Calu3 (cell line): ENCODE data around the gene CELA3A. TPM values are rescaled to one million over a fixed set of nuclear protein-coding genes. Genes with fewer than 3 reads are reported as not detected.

Experiments
- BruUV-seq: library from RNA; stranded (reverse); fragments of 400-500 nt; replicated peaks from 2 replicates; lab custom pipeline; 2021; lab: Mats Ljungman, UMichigan
- CTCF ChIA-PET: fragments of 300-600 bp; sonication (Branson Sonifier 250); formaldehyde crosslinking; loops from one replicate; lab custom pipeline; 2022; ENCODE audit warnings: antibody characterized with exemption; lab: Charles Lee
- DNase-seq: peaks from one replicate; pipeline ENCODE4 v3.0.0; 2022
- H3K27ac Mint-ChIP-seq: one replicate; pipeline ENCODE4 v1.8.0; 2022; ENCODE audit warnings: mixed read lengths; ENCODE audit not compliant: unreplicated experiment
- H3K27me3 Mint-ChIP-seq: one replicate; pipeline ENCODE4 v1.8.0; 2022; ENCODE audit warnings: mixed read lengths; ENCODE audit not compliant: unreplicated experiment
- H3K36me3 Mint-ChIP-seq: one replicate; pipeline ENCODE4 v1.8.0; 2022; ENCODE audit warnings: mild to moderate bottlenecking, moderate library complexity, mixed read lengths; ENCODE audit not compliant: insufficient read depth, unreplicated experiment
- H3K4me1 Mint-ChIP-seq: one replicate; pipeline ENCODE4 v1.8.0; 2022; ENCODE audit warnings: mild to moderate bottlenecking, low read depth, mixed read lengths; ENCODE audit not compliant: unreplicated experiment
- H3K4me3 Mint-ChIP-seq: one replicate; pipeline ENCODE4 v1.8.0; 2022; ENCODE audit warnings: mild to moderate bottlenecking, low read depth, moderate library complexity, mixed read lengths; ENCODE audit not compliant: unreplicated experiment
- H3K9me3 Mint-ChIP-seq: one replicate; pipeline ENCODE4 v1.8.0; 2022; ENCODE audit warnings: low read depth, mixed read lengths; ENCODE audit not compliant: unreplicated experiment
- CTCF ChIP-seq: fragments of 200-600 bp; IDR thresholded peaks from one replicate; pipeline ENCODE4 v1.8.0; 2022; ENCODE audit warnings: antibody characterized with exemption; ENCODE audit not compliant: unreplicated experiment
- intact Hi-C: fragments of 100-400 bp; cut with micrococcal nuclease; formaldehyde crosslinking; loops from one replicate; pipeline ENCODE4 v1.10.0; 2022; ENCODE audit not compliant: unreplicated experiment
- total RNA-seq: library from RNA; stranded (reverse); gene quantifications from 2 replicates; pipeline ENCODE4 v1.2.3, GENCODE V29; 2022

The CELA3A gene
- total RNA-seq, 1 experiment from 2014 or later, result not detected

DNA sequence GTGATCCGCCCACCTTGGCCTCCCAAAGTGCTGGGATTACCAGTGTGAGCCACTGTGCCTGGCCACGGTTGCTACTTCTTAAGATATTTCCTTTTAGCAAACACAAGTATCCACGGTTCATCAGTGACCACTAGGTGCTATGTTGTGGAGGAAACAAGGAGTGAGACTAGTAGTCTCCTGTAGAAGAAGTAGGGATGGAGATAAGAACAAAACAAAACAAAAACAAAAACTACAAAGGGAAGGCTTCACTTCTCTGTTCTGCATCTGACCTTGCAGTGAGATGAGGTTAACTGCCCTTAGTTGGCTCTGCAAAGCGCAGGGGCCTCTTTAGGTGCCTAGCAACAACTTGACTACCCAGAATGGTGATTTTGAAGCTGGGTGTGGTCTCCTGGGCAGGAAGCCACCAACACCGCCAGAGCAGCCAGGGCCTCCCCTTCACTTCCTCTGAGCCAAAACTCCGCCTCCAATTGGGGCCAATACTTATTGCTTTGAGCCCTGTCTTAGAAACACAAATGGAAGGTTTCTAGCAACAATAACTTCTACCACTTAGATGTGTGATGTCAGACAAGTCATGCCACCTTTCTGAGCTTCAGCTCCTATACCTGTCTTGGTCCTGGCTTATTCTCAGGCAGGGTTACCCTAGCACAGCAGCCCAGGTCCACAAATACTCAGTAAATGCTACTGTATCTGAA lies 38.3 kb downstream of the CELA3A start:
- CTCF ChIA-PET, result interaction anchor here (0.7 to 1.3 kb wide), 4 partner anchors 13 to 496 kb away, joined by 3 to 6 read pairs (median 4); partner anchors contain the start of gene CDC42
- no peaks in the 10 kb centered on the region for H3K9me3 Mint-ChIP-seq
- H3K4me3 Mint-ChIP-seq, result no peak overlapping the region
- intact Hi-C loops, result no loop called here
- no peaks in the 10 kb centered on the region for H3K27me3 Mint-ChIP-seq
- H3K36me3 Mint-ChIP-seq, result no peaks in the 10 kb centered on the region
- H3K4me1 Mint-ChIP-seq, result peaks cover 25% of the 10 kb centered on the region
- DNase-seq, result peak; percentile 69
- no peak for TF ChIP-seq CTCF
- H3K27ac Mint-ChIP-seq, result no peak overlapping the region
- BruUV-seq, result no TSS peak

- H3K27me3 Mint-ChIP-seq, result no peaks in the 10 kb centered on the region
- H3K27ac Mint-ChIP-seq, result no peak overlapping the region
- peaks cover 2% of the 10 kb centered on the region for H3K9me3 Mint-ChIP-seq
- DNase-seq, result no peak
- H3K4me3 Mint-ChIP-seq, result no peak overlapping the region
- no peaks in the 10 kb centered on the region for H3K36me3 Mint-ChIP-seq
- CTCF ChIA-PET, result interaction anchor here (1.0 to 1.3 kb wide), 3 partner anchors 13 to 59 kb away, joined by 3 to 4 read pairs (median 3); partner anchors contain the start of gene CDC42
- intact Hi-C loops, result no loop called here
- TF ChIP-seq CTCF, result no peak
- peaks cover 30% of the 10 kb centered on the region for H3K4me1 Mint-ChIP-seq
- no TSS peak for BruUV-seq
Measured at GRCh38 chr1:22040286-22040623, 38.8 kb downstream of the CELA3A start.

DNA sequence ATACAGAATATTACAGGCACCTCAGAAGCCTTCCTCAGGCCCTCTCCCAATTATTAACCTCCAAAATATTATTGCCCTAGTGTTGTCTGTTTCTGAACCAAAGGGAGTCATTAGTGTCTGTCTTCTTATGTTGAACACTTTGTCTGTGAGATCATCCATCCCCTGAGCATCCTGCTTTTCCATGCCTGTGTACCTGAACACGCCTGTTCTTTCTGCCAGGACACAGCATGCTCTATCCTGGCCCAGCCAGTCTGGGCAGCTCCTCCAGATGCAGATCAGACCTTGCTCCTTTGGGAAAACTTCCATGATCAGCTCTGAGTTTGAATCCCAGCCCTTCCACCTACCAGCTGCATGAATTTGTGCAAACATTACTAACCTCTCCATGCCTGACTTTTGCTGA lies 40.0 kb downstream of the CELA3A start:
- DNase-seq, result no peak
- BruUV-seq, result no TSS peak
- peaks cover 3% of the 10 kb centered on the region for H3K9me3 Mint-ChIP-seq
- H3K4me1 Mint-ChIP-seq, result peaks cover 34% of the 10 kb centered on the region
- no peaks in the 10 kb centered on the region for H3K27me3 Mint-ChIP-seq
- H3K27ac Mint-ChIP-seq, result no peak overlapping the region
- no peak for TF ChIP-seq CTCF
- H3K4me3 Mint-ChIP-seq, result no peak overlapping the region
- intact Hi-C loops, result no loop called here
- H3K36me3 Mint-ChIP-seq, result no peaks in the 10 kb centered on the region
- CTCF ChIA-PET, result no interaction called here

DNA sequence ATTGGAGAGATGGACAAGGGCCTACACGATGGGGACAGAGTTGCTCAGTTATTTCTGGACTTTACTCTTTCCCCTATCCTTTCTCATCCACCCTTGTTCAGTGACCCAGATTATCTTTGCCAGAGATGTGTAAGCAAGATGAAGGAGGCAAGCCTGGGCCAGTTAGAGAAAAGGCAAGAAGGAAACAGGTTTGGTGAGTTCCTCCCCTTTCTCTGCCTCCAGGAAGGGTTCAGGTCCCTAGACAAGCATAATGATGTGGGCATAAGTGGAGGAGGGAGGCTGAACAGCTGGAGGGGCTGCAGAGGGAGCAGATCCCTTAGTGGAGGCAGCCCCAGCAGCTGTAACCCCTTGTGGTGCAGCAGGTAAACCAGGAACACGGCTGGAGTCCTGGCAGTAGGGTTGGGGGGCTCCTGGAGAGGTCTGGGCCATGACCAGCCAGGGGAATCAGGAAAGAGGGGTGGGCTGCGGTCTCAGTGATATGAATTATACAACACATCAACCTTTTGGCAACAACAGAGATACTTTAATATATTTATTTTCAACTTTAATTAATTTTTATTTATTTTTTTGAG lies 41.8 kb downstream of the CELA3A start:
- Mint-ChIP-seq H3K27me3 (no peaks in the 10 kb centered on the region), H3K36me3 (no peaks in the 10 kb centered on the region), H3K9me3 (peaks cover 3% of the 10 kb centered on the region), H3K27ac (peak overlapping the region; percentile 17), H3K4me1 (peaks cover 44% of the 10 kb centered on the region), H3K4me3 (peak overlapping the region; percentile 17)
- CTCF ChIA-PET, result no interaction called here
- no TSS peak for BruUV-seq
- intact Hi-C loops, result no loop called here
- TF ChIP-seq CTCF, result no peak
- DNase-seq, result no peak
